ENCODE results near the gene LMBRD1. TPM values are rescaled to one million over a fixed set of nuclear protein-coding genes. Genes with fewer than 3 reads are reported as not detected.

LMBRD1 gene
- total and polyA plus RNA-seq, 2 of the 4 experiments (the other 2 are of a cell fraction): 3.9 to 8.7 TPM

- no peak overlapping the region for H3K4ac ChIP-seq (ENCODE audit: low read depth, low read length)
- WGBS, 2 experiments (ENCODE audit: extremely low coverage in 2 of 2, insufficient read length in 1 of 2): no CpG with 5 or more reads among the region's 1 CpG
- DNase-seq: no peak
- no peaks in the 10 kb centered on the region for H3K9me3 ChIP-seq (ENCODE audit: control insufficient read depth, insufficient read depth, low read length)
- no peaks in the 10 kb centered on the region for H3K4me1 ChIP-seq (ENCODE audit: control insufficient read depth, insufficient read depth, low read length)
- H4K5ac ChIP-seq (ENCODE audit: low read depth, low read length): no peak overlapping the region
- H3K79me1 ChIP-seq (ENCODE audit: low read depth in 1 of 2, low read length in 2 of 2): peaks cover 0 to 4% of the 10 kb centered on the region in 2 experiments; a peak in 1 of 4 replicates
- H3K14ac ChIP-seq (replicated peaks; ENCODE audit: low read depth, low read length): no peak overlapping the region
- no peak overlapping the region for H2BK120ac ChIP-seq (ENCODE audit: low read depth, low read length)
- H4K8ac ChIP-seq (ENCODE audit: low read depth in 2 of 2, low read length in 2 of 2): no peak overlapping the region
- ChIA-PET POLR2A (ENCODE audit: unreplicated experiment) (no interaction called here), CTCF (no interaction called here)
- no peak overlapping the region for H3K4me2 ChIP-seq (ENCODE audit: low read depth, low read length)
- H4K91ac ChIP-seq (ENCODE audit: insufficient read depth, low read depth, low read length): no peak overlapping the region
- H3K9me1 ChIP-seq (ENCODE audit: insufficient read depth, low read length): no peaks in the 10 kb centered on the region
- no peaks in the 10 kb centered on the region for H3K27me3 ChIP-seq (ENCODE audit: control insufficient read depth, insufficient read depth, low read length)
- H3K23ac ChIP-seq (ENCODE audit: low read depth, low read length): no peak overlapping the region
- no peak overlapping the region for H3K56ac ChIP-seq (ENCODE audit: extremely low read depth, insufficient read depth, low read length)
- no peak for TF ChIP-seq MXI1 (IDR thresholded peaks at IDR 0.05; ENCODE audit: borderline replicate concordance, low read depth, low read length)
- TF ChIP-seq RCOR1 (IDR thresholded peaks at IDR 0.05; ENCODE audit: insufficient replicate concordance, low read length): no peak
- no peak for TF ChIP-seq SMC3 (IDR thresholded peaks at IDR 0.05; ENCODE audit: low read depth, low read length)
- no peak for TF ChIP-seq RAD21 (IDR thresholded peaks at IDR 0.05; ENCODE audit: low read length)
- TF ChIP-seq FOS (IDR thresholded peaks at IDR 0.05; ENCODE audit: low read depth, low read length): no peak
- intact Hi-C loops (cut with micrococcal nuclease) (no loop called here), in situ Hi-C loops (cut with MboI; ENCODE audit: low sequenced_read_pairs) (no loop called here), dilution Hi-C loops (cut with HindIII; ENCODE audit: low sequenced_read_pairs, unreplicated experiment) (no loop called here)
- H3K4me3 ChIP-seq (ENCODE audit: insufficient read depth, low read depth, low read length): no peak overlapping the region
- BruUV-seq (replicated peaks): no TSS peak
- no peak overlapping the region for H2AK9ac ChIP-seq (replicated peaks; ENCODE audit: low read depth, low read length, poor library complexity)
- H2BK15ac ChIP-seq (ENCODE audit: low read depth, low read length): no peak overlapping the region
- no peaks in the 10 kb centered on the region for H4K20me1 ChIP-seq (ENCODE audit: insufficient read depth, low read length)
- no peak overlapping the region for H3K18ac ChIP-seq (ENCODE audit: low read depth, low read length)
- no peak overlapping the region for H3K27ac ChIP-seq (ENCODE audit: insufficient read depth, low read length)
- no peak overlapping the region for H2AK5ac ChIP-seq (ENCODE audit: low read depth, low read length)
- H2BK20ac ChIP-seq (ENCODE audit: low read depth, low read length): no peak overlapping the region
- no peak for ATAC-seq (ENCODE audit: low read depth)
- H3K36me3 ChIP-seq (ENCODE audit: control insufficient read depth, insufficient read depth, low read length): 0 out of 2 replicates have a peak, but pooled peaks cover 1% of the 10 kb centered on the region
- no peak overlapping the region for H3K9ac ChIP-seq (ENCODE audit: low read depth, low read length)
- no peak overlapping the region for H2AFZ ChIP-seq (replicated peaks; ENCODE audit: low read length, poor library complexity)
- no peak overlapping the region for H2BK5ac ChIP-seq (ENCODE audit: low read depth, low read length, poor library complexity, severe bottlenecking)
Observed at GRCh38 chr6:69775585-69775849, 21.3 kb downstream of the LMBRD1 start.
